SU-DHL-6 (cell line): ENCODE results near the gene KASH5.

Experiments
- EZH2phosphoT487 ChIP-seq: fragments of 200-600 bp; sonication (generic), shearing (Covaris generic); conservative IDR thresholded peaks from 2 replicates; pipeline ENCODE4 v1.6.1; 2018; ENCODE audit warnings: mild to moderate bottlenecking, antibody characterized with exemption, low read length, moderate library complexity, mixed read lengths
- TF ChIP-seq, protein P1 (sequence below): fragments of 200-600 bp; sonication (generic); IDR thresholded peaks from one replicate; pipeline ENCODE4 v1.5.1; 2017; ENCODE audit warnings: antibody characterized with exemption, mild to moderate bottlenecking, low read length, moderate library complexity; ENCODE audit not compliant: insufficient read depth, poor library complexity, severe bottlenecking

- TF ChIP-seq, protein P1, sequence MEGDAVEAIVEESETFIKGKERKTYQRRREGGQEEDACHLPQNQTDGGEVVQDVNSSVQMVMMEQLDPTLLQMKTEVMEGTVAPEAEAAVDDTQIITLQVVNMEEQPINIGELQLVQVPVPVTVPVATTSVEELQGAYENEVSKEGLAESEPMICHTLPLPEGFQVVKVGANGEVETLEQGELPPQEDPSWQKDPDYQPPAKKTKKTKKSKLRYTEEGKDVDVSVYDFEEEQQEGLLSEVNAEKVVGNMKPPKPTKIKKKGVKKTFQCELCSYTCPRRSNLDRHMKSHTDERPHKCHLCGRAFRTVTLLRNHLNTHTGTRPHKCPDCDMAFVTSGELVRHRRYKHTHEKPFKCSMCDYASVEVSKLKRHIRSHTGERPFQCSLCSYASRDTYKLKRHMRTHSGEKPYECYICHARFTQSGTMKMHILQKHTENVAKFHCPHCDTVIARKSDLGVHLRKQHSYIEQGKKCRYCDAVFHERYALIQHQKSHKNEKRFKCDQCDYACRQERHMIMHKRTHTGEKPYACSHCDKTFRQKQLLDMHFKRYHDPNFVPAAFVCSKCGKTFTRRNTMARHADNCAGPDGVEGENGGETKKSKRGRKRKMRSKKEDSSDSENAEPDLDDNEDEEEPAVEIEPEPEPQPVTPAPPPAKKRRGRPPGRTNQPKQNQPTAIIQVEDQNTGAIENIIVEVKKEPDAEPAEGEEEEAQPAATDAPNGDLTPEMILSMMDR = no peak
- no peak for TF ChIP-seq EZH2phosphoT487
Observed at GRCh38 chr19:49403404-49404187, 15.5 kb downstream of the KASH5 start.
